C4-2B (cell line): ENCODE results near the gene ARL2BP.

ENCODE experiments used
- CTCF ChIP-seq: fragments of 450-650 bp; conservative IDR thresholded peaks from 2 replicates; pipeline ENCODE4 v1.5.1; 2017; ENCODE audit warnings: mild to moderate bottlenecking
- ZFX ChIP-seq: fragments of 450-650 bp; IDR thresholded peaks from 2 replicates; pipeline ENCODE4 v1.6.1; 2017

GRCh38 chr16:57273359-57273758 is 28.3 kb downstream of the ARL2BP start:
- TF ChIP-seq CTCF: no peak
- TF ChIP-seq ZFX: no peak
